Gastroesophageal sphincter (tissue), 3 donors: ENCODE measurements around the gene PCDHGC3.

Source experiments
- EP300 ChIP-seq: sonication (generic); formaldehyde crosslinking; IDR thresholded peaks from one replicate; pipeline ENCODE4 v1.6.1; 2017; ENCODE audit warnings: antibody characterized with exemption, mild to moderate bottlenecking
- POLR2A ChIP-seq, 2 donors: fragments of 450-650 bp; IDR thresholded peaks; one replicate each; pipeline ENCODE4 v1.6.1; 2017; ENCODE audit warnings: antibody characterized with exemption in 2 of 2, mild to moderate bottlenecking in 2 of 2, moderate library complexity in 1 of 2
- POLR2AphosphoS5 ChIP-seq: sonication (generic); formaldehyde crosslinking; IDR thresholded peaks from one replicate; pipeline ENCODE4 v1.6.1; 2017; ENCODE audit warnings: antibody characterized with exemption
- TF ChIP-seq, protein P1 (sequence below), 4 experiments: fragments of 200-600 bp in 2 of 4; fragments of 450-650 bp in 2 of 4; sonication (generic) in 1 of 4; IDR thresholded peaks; one replicate each; pipeline ENCODE4 v1.5.1; 2017 to 2019; ENCODE audit warnings: antibody characterized with exemption in 4 of 4, mild to moderate bottlenecking in 2 of 4, moderate library complexity in 2 of 4

DNA sequence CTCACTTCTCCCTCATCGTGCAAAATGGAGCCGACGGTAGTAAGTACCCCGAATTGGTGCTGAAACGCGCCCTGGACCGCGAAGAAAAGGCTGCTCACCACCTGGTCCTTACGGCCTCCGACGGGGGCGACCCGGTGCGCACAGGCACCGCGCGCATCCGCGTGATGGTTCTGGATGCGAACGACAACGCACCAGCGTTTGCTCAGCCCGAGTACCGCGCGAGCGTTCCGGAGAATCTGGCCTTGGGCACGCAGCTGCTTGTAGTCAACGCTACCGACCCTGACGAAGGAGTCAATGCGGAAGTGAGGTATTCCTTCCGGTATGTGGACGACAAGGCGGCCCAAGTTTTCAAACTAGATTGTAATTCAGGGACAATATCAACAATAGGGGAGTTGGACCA lies 44.5 kb upstream of the PCDHGC3 start:
- TF ChIP-seq, protein P1, sequence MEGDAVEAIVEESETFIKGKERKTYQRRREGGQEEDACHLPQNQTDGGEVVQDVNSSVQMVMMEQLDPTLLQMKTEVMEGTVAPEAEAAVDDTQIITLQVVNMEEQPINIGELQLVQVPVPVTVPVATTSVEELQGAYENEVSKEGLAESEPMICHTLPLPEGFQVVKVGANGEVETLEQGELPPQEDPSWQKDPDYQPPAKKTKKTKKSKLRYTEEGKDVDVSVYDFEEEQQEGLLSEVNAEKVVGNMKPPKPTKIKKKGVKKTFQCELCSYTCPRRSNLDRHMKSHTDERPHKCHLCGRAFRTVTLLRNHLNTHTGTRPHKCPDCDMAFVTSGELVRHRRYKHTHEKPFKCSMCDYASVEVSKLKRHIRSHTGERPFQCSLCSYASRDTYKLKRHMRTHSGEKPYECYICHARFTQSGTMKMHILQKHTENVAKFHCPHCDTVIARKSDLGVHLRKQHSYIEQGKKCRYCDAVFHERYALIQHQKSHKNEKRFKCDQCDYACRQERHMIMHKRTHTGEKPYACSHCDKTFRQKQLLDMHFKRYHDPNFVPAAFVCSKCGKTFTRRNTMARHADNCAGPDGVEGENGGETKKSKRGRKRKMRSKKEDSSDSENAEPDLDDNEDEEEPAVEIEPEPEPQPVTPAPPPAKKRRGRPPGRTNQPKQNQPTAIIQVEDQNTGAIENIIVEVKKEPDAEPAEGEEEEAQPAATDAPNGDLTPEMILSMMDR (IDR thresholded peaks at IDR 0.05) = no peak
- TF ChIP-seq POLR2AphosphoS5 (no peak), POLR2A (IDR thresholded peaks at IDR 0.05) (no peak), EP300 (no peak)
